Ramos (cell line): ENCODE data around the gene ANGPTL7.
"Not testable (repeated sequence)": the region's sequence is repeated elsewhere in the genome, so short reads cannot be mapped to it uniquely, and the experiment has no call there.

Experiments
- in situ Hi-C: fragments of 300-500 bp; cut with MboI; formaldehyde crosslinking; loops from one replicate; pipeline ENCODE4 v1.14.3; 2022; ENCODE audit warnings: low sequenced_read_pairs; ENCODE audit not compliant: unreplicated experiment

ANGPTL7 gene

DNA sequence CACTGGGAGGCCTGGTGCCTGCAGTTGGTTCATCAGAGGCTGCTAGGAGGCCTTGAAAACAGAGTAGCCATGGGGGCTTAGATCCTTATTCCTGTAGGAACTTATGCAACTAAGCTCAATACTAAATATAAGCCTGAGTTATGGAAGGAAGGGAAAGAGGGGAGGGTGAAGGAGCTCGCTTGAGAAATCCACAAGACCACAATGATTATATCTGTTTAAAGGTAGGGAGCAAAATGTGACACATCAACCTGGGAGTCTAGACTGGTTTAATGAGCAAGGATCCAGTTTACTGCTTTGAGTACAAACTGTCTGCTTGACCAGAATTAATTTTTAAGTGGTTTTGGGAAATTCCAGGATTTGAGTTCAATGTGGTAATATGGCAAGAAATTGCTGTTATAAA lies 20.4 kb upstream of the ANGPTL7 start:
- in situ Hi-C loops: no loop called here

GRCh38 chr1:11169202-11169601 lies 20.0 kb upstream of the ANGPTL7 start:
- in situ Hi-C loops: no loop called here

DNA sequence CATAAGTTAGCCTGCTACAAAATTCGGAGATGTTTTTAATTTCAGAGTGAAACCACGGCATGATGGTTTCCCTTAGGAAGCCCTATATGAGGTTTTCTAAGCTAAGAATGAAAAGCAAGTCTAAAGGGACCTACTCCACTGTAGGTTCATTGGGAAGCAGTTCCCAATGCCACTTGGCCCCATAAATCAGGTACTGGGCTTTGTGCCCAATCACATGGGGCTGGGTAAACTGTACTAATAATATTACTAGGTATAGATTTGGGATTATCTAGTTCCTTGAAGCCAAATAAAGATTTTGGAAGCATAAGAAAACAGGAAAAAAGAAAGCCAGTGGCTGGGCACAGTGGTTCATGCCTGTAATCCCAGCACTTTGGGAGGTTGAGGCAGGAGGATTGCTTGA lies 19.1 kb upstream of the ANGPTL7 start:
- in situ Hi-C loops: no loop called here

GRCh38 chr1:11174261-11174942 lies 14.8 kb upstream of the ANGPTL7 start:
- in situ Hi-C loops: no loop called here

DNA sequence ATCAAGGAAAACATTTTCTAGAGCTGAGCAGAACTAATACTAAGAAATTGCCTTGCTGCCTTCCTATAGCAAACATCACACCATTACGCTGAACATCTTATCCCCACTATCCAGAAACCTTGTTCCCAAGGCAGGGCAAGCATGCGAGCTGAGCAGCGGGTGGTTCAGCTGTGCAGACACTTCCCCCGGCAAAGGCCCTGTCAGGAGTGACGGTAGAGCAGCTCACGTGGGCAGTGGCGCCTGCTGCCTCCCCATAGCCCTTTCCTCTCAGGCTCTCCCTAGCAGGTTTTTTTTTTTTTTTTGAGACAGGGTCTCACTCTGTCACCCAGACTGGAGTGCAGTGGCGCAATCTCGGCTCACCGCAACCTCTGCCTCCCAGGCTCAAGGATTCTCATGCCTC lies 13.7 kb upstream of the ANGPTL7 start:
- in situ Hi-C loops: no loop called here

GRCh38 chr1:11176081-11176706 lies 13.0 kb upstream of the ANGPTL7 start:
- in situ Hi-C loops: no loop called here

- in situ Hi-C loops: no loop called here
Measured at GRCh38 chr1:11178021-11179015, 10.8 kb upstream of the ANGPTL7 start.

- in situ Hi-C loops: no loop called here
Measured at GRCh38 chr1:11179125-11179524, 10.0 kb upstream of the ANGPTL7 start.

DNA sequence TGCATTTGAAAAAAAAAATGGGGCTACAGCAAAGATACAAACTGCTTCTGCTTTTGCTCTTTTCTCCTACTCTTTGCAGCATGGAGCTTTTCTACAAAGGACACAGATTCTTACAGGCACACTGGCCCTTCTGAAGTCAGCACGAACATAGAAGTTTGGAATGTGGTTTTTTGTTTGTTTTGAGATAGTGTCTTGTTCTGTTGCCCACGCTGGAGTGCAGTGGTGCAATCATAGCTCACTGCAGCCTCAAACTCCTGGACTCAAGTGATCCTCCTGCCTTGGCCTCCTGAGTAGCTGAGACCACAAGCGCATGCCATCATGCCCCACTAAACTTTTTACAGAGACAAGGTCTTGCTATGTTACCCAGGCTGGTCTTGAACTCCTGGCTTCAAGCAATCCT lies 9.4 kb upstream of the ANGPTL7 start:
- in situ Hi-C loops: not testable (repeated sequence)

DNA sequence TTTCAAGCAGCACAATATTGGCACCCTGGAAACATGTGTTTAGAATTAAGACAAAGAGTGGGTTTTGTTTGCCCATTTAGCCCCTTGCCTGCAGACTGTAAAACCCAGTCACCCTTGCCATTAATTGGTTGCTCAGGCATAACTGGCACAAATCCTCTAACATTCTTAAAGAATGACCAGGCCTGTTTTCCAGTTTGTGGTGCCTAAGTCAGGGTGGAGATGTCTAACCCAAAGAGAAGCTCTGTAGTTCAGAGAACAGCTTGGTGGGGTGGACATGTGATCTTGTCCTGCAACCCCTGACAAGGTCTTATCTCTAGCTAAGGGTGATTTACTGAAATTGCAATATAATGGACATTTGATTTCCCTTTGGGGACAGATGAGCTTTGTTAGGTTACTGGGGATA lies 8.8 kb upstream of the ANGPTL7 start:
- in situ Hi-C loops: no loop called here

DNA sequence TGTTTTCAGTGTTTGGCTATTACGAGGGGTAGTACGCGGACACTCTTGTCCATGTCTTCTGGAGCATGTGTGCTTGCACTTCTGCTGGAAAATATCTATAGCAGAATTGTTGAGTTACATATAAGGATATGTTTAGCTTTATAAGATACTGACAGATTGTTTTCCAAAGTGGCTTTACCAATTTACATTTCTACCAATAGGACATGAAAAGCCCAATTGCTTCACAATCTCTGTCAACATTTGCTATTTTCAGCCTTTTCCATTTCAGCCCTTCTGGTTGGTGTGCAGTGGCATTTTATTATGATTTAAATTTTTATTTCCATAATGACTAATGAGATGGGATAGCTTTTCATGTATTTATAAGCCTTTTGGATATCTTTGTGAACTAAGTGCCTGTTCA lies 6.3 kb upstream of the ANGPTL7 start:
- in situ Hi-C loops: no loop called here

DNA sequence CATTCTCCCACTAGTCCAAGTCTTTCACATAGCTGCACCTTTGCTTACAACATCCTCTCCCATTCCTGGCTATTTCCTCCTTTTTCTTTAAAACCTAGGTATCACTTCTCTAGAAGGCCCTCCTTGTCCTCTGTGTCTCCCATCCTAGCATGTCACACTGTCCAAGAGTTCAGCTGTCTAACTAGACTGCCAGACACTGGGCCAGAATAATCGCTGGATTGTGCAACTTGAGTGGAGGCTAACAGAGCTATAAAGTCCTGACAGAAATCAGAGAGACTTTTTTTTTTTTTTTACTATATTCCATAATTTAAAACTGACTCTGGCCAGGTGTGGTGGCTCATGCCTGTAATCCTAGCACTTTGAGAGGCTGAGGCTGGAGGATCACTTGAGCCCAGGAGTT lies 4.2 kb upstream of the ANGPTL7 start:
- in situ Hi-C loops: no loop called here

DNA sequence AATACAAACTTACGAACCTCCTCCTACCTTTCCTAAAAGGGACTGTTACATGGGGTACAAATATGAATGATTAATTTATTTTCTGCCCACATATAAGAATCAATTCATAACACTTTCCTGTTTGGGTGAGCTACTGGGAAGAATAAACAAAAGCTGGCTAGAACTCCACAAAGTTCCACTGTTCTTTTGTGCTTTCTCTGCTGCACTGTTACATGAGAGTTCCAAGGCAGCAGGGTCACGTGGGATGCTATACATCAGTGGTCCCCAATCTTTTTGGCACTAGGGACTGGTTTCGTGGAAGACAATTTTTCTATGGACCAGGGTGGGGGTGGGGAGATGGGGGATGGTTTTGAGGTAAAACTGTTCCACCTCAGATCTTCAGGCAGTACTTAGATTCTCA lies 2.2 kb upstream of the ANGPTL7 start:
- in situ Hi-C loops: no loop called here

GRCh38 chr1:11187494-11187893 lies 1.7 kb upstream of the ANGPTL7 start:
- in situ Hi-C loops: no loop called here

GRCh38 chr1:11187931-11188330 lies 1.2 kb upstream of the ANGPTL7 start:
- in situ Hi-C loops: no loop called here

DNA sequence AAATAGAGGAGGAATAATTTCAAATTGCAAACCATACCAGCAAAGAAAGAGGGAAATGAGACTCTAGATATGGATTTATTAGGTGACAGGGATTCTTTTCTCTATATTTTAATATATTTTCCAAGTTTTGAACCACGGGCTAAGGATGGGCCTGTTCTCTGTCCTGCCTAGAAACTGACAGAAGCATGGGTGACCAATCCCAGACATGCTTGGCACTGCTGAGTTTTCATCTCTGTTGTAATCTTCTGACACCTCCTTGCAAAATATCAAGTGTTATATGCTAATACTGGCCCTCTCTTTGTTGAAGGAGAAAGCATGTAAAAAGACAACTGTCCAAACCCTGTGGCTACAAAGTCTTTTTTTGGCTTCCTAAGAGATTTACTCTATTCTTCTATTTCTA lies 774 bp upstream of the ANGPTL7 start:
- in situ Hi-C loops: no loop called here

DNA sequence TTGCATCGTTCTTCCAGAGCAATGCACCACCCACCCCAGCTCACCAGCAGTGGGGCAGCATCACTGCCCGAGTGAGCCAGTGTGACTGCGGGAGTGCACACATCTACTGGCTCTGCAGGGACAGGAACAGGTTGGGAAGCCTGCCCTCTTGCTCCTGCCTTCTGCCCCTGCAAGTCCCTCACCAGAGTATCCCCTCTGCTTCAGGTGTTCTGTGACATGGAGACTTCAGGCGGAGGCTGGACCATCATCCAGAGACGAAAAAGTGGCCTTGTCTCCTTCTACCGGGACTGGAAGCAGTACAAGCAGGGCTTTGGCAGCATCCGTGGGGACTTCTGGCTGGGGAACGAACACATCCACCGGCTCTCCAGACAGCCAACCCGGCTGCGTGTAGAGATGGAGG lies 4.2 kb downstream of the ANGPTL7 start:
- in situ Hi-C loops: no loop called here

- in situ Hi-C loops: no loop called here
Measured at GRCh38 chr1:11194407-11195176, 5.4 kb downstream of the ANGPTL7 start.

DNA sequence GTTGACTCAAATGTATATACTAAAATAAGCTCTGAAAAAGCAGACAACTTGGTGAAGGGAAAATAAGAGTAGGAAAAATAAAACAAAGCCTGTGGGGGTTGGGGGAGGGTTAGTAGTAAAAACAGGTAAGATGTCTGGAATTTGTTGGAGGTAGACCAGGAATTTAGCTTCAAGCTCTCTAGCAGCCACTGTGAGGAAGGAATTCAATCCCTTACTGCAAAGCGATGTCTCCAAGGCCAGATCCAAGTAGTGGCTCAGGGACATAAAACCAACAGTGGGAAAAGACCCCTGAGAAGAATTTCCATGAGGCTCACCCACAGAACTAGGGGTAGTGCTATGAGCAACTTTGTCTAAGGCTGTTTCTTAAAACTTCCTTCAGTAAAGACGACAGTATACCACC lies 7.8 kb downstream of the ANGPTL7 start:
- in situ Hi-C loops: no loop called here

GRCh38 chr1:11197359-11197758 lies 8.2 kb downstream of the ANGPTL7 start:
- in situ Hi-C loops: no loop called here
